Measurements from ENCODE around the gene RPGRIP1L. TPM values are rescaled to one million over a fixed set of nuclear protein-coding genes. Genes with fewer than 3 reads are reported as not detected.

RPGRIP1L gene
- total RNA-seq, 4 donors from 2014 or later: 1.9 to 3.4 (median 2.7) TPM

GRCh38 chr16:53620476-53620875, 83.2 kb downstream of the RPGRIP1L start:
- TF ChIP-seq, protein P1, sequence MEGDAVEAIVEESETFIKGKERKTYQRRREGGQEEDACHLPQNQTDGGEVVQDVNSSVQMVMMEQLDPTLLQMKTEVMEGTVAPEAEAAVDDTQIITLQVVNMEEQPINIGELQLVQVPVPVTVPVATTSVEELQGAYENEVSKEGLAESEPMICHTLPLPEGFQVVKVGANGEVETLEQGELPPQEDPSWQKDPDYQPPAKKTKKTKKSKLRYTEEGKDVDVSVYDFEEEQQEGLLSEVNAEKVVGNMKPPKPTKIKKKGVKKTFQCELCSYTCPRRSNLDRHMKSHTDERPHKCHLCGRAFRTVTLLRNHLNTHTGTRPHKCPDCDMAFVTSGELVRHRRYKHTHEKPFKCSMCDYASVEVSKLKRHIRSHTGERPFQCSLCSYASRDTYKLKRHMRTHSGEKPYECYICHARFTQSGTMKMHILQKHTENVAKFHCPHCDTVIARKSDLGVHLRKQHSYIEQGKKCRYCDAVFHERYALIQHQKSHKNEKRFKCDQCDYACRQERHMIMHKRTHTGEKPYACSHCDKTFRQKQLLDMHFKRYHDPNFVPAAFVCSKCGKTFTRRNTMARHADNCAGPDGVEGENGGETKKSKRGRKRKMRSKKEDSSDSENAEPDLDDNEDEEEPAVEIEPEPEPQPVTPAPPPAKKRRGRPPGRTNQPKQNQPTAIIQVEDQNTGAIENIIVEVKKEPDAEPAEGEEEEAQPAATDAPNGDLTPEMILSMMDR (IDR thresholded peaks at IDR 0.05; ENCODE audit: low read depth): no peak

- TF ChIP-seq, protein P1 (IDR thresholded peaks at IDR 0.05; ENCODE audit: low read depth): no peak
Observed at GRCh38 chr16:53619235-53619634, 84.4 kb downstream of the RPGRIP1L start.

DNA sequence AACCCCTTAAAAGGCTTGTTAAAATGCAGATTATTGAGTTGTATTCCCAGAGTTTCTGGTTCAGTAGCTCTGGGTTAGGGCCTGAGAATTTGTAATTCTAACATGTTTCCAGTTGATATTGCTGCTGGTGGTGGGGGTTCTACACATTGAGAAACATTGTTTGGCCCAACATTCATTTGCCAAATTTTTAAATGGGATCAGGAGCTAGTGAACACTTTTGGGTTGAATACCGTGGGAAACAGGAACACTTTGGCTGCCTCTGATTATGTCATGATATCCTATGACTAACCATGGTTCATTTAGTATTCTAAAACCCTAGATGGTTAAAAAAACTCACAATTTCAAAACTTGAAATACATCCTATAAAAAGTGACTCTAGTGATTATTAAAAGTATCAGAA, 89.3 kb downstream of the RPGRIP1L start:
- TF ChIP-seq, protein P1 (IDR thresholded peaks at IDR 0.05; ENCODE audit: low read depth): no peak

GRCh38 chr16:53612003-53612402, 91.7 kb downstream of the RPGRIP1L start:
- TF ChIP-seq, protein P1 (IDR thresholded peaks at IDR 0.05; ENCODE audit: low read depth): no peak

DNA sequence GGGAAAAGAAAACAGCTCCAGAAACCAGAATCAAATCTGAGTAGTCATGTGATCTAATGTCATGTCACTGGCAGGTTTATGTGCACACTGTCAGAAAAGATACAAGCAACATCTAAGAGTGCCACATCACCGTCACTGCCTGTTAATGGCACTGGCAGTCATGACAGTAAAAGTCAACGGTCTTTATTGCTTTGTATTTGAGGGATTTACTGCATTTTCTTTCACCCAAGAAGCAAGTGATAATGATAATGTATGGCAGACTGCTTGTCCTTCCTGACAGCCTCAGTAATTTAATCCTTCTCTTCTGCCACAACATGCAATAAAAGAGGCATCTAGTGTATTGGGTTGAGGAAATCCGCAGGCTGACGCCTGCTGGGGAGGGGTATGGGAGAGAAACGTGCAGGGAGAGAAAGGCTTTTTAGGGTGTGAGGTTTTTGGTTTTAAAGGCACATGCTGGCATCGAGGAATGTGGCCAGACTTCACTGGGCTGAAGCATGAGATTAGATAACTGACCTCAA, 92.4 kb downstream of the RPGRIP1L start:
- TF ChIP-seq, protein P1 (IDR thresholded peaks at IDR 0.05; ENCODE audit: low read depth): no peak

- TF ChIP-seq, protein P1 (IDR thresholded peaks at IDR 0.05; ENCODE audit: low read depth): no peak
Observed at GRCh38 chr16:53609536-53609935, 94.1 kb downstream of the RPGRIP1L start.

- TF ChIP-seq, protein P1 (IDR thresholded peaks at IDR 0.05; ENCODE audit: low read depth): no peak
Observed at GRCh38 chr16:53608094-53608493, 95.6 kb downstream of the RPGRIP1L start.

Measured in subcutaneous adipose tissue (tissue), 4 donors.